ENCODE results near the gene MTX3.

- TF ChIP-seq, protein P1, sequence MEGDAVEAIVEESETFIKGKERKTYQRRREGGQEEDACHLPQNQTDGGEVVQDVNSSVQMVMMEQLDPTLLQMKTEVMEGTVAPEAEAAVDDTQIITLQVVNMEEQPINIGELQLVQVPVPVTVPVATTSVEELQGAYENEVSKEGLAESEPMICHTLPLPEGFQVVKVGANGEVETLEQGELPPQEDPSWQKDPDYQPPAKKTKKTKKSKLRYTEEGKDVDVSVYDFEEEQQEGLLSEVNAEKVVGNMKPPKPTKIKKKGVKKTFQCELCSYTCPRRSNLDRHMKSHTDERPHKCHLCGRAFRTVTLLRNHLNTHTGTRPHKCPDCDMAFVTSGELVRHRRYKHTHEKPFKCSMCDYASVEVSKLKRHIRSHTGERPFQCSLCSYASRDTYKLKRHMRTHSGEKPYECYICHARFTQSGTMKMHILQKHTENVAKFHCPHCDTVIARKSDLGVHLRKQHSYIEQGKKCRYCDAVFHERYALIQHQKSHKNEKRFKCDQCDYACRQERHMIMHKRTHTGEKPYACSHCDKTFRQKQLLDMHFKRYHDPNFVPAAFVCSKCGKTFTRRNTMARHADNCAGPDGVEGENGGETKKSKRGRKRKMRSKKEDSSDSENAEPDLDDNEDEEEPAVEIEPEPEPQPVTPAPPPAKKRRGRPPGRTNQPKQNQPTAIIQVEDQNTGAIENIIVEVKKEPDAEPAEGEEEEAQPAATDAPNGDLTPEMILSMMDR (IDR thresholded peaks at IDR 0.05), result no peak
- TF ChIP-seq ZFX (IDR thresholded peaks at IDR 0.05; ENCODE audit: borderline replicate concordance), result no peak
These were observed 35.0 kb downstream of the MTX3 start for GRCh38 chr5:79955941-79956670.
